ENCODE results near the gene PPIP5K1.

The PPIP5K1 gene

DNA sequence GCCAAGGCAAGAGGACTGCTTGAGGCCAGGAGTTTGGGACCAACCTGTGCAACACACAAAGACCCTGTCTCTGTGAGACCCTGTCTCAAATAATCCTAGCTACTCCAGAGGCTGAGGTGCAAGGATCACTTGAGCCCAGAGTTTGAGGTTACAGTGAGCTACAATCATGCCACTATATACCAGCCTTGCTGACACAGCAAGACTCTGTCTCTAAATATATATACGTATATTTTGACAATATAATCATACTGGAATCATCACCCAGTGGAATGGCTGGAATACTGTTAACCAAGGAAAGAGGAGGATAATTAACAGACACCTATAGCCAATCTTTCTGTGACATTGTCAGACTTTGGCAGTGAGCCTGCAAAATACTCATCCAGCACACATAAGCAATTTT, 81.6 kb downstream of the PPIP5K1 start:
- TF ChIP-seq ZC3H10 (CRISPR knock-in tag; IDR thresholded peaks at IDR 0.05) (no peak), GLIS3 (CRISPR knock-in tag; IDR thresholded peaks at IDR 0.05) (no peak), ZNF8 (CRISPR knock-in tag; IDR thresholded peaks at IDR 0.05) (no peak), TOX (CRISPR knock-in tag; IDR thresholded peaks at IDR 0.05; ENCODE audit: borderline replicate concordance) (no peak), CSDC2 (CRISPR knock-in tag; IDR thresholded peaks at IDR 0.05) (no peak), SNAI2 (CRISPR knock-in tag; IDR thresholded peaks at IDR 0.05) (no peak), ZFP3 (CRISPR knock-in tag; IDR thresholded peaks at IDR 0.05) (no peak), ZNF565 (CRISPR knock-in tag; conservative IDR thresholded peaks at IDR 0.05; ENCODE audit: low read depth) (no peak), ARNTL (CRISPR knock-in tag; IDR thresholded peaks at IDR 0.05; ENCODE audit: borderline replicate concordance, low read depth) (no peak), TCF4 (CRISPR knock-in tag; IDR thresholded peaks at IDR 0.05; ENCODE audit: borderline replicate concordance) (no peak), ZFP30 (CRISPR knock-in tag; IDR thresholded peaks at IDR 0.05) (no peak), OSR1 (CRISPR knock-in tag; IDR thresholded peaks at IDR 0.05) (no peak), ISL1 (CRISPR knock-in tag; IDR thresholded peaks at IDR 0.05) (no peak), ESRRG (CRISPR knock-in tag; IDR thresholded peaks at IDR 0.05) (no peak), RARB (CRISPR knock-in tag; IDR thresholded peaks at IDR 0.05) (no peak), PPARA (CRISPR knock-in tag; IDR thresholded peaks at IDR 0.05; ENCODE audit: borderline replicate concordance) (no peak), BACH2 (CRISPR knock-in tag; IDR thresholded peaks at IDR 0.05; ENCODE audit: borderline replicate concordance) (no peak)
- TF ChIP-seq, protein P1, sequence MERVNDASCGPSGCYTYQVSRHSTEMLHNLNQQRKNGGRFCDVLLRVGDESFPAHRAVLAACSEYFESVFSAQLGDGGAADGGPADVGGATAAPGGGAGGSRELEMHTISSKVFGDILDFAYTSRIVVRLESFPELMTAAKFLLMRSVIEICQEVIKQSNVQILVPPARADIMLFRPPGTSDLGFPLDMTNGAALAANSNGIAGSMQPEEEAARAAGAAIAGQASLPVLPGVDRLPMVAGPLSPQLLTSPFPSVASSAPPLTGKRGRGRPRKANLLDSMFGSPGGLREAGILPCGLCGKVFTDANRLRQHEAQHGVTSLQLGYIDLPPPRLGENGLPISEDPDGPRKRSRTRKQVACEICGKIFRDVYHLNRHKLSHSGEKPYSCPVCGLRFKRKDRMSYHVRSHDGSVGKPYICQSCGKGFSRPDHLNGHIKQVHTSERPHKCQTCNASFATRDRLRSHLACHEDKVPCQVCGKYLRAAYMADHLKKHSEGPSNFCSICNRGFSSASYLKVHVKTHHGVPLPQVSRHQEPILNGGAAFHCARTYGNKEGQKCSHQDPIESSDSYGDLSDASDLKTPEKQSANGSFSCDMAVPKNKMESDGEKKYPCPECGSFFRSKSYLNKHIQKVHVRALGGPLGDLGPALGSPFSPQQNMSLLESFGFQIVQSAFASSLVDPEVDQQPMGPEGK (CRISPR knock-in tag; IDR thresholded peaks at IDR 0.05; ENCODE audit: borderline replicate concordance), result no peak
- TF ChIP-seq, protein P2, sequence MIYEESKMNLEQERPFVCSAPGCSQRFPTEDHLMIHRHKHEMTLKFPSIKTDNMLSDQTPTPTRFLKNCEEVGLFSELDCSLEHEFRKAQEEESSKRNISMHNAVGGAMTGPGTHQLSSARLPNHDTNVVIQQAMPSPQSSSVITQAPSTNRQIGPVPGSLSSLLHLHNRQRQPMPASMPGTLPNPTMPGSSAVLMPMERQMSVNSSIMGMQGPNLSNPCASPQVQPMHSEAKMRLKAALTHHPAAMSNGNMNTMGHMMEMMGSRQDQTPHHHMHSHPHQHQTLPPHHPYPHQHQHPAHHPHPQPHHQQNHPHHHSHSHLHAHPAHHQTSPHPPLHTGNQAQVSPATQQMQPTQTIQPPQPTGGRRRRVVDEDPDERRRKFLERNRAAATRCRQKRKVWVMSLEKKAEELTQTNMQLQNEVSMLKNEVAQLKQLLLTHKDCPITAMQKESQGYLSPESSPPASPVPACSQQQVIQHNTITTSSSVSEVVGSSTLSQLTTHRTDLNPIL (CRISPR knock-in tag; IDR thresholded peaks at IDR 0.05; ENCODE audit: low read depth), result no peak
- TF ChIP-seq, protein P3, sequence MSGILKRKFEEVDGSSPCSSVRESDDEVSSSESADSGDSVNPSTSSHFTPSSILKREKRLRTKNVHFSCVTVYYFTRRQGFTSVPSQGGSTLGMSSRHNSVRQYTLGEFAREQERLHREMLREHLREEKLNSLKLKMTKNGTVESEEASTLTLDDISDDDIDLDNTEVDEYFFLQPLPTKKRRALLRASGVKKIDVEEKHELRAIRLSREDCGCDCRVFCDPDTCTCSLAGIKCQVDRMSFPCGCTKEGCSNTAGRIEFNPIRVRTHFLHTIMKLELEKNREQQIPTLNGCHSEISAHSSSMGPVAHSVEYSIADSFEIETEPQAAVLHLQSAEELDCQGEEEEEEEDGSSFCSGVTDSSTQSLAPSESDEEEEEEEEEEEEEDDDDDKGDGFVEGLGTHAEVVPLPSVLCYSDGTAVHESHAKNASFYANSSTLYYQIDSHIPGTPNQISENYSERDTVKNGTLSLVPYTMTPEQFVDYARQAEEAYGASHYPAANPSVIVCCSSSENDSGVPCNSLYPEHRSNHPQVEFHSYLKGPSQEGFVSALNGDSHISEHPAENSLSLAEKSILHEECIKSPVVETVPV (CRISPR knock-in tag; IDR thresholded peaks at IDR 0.05), result no peak
- no peak for ATAC-seq

DNA sequence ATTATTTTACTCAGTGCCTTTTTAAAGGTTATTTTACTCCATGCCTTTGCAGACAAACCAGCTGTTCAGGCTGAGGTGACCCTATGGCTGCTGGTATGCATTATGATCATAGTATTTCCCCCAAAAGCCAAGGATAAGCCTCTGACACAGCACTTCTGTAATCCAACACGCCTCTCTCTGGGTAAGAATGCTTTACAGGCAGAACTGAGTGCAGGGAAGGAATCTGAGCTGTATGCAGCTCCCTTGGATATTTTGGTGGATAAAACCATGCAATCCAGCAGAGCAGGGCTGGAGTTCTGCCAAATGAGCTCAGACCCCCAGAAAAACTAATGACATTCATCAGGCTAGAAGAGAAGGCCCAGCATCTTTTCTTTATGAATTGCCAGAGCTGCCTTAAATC, 84.3 kb downstream of the PPIP5K1 start:
- ATAC-seq, result no peak
- TF ChIP-seq ISL1 (CRISPR knock-in tag; IDR thresholded peaks at IDR 0.05) (no peak), TOX (CRISPR knock-in tag; IDR thresholded peaks at IDR 0.05; ENCODE audit: borderline replicate concordance) (no peak), GLIS3 (CRISPR knock-in tag; IDR thresholded peaks at IDR 0.05) (no peak), OSR1 (CRISPR knock-in tag; IDR thresholded peaks at IDR 0.05) (no peak), ZNF565 (CRISPR knock-in tag; conservative IDR thresholded peaks at IDR 0.05; ENCODE audit: low read depth) (no peak), TCF4 (CRISPR knock-in tag; IDR thresholded peaks at IDR 0.05; ENCODE audit: borderline replicate concordance) (no peak), ZFP30 (CRISPR knock-in tag; IDR thresholded peaks at IDR 0.05) (no peak), ARNTL (CRISPR knock-in tag; IDR thresholded peaks at IDR 0.05; ENCODE audit: borderline replicate concordance, low read depth) (no peak), ESRRG (CRISPR knock-in tag; IDR thresholded peaks at IDR 0.05) (no peak), RARB (CRISPR knock-in tag; IDR thresholded peaks at IDR 0.05) (no peak), BACH2 (CRISPR knock-in tag; IDR thresholded peaks at IDR 0.05; ENCODE audit: borderline replicate concordance) (no peak), PPARA (CRISPR knock-in tag; IDR thresholded peaks at IDR 0.05; ENCODE audit: borderline replicate concordance) (no peak), CSDC2 (CRISPR knock-in tag; IDR thresholded peaks at IDR 0.05) (no peak), ZNF8 (CRISPR knock-in tag; IDR thresholded peaks at IDR 0.05) (no peak)
- TF ChIP-seq, protein P2 (CRISPR knock-in tag; IDR thresholded peaks at IDR 0.05; ENCODE audit: low read depth), result no peak
- TF ChIP-seq, protein P4, sequence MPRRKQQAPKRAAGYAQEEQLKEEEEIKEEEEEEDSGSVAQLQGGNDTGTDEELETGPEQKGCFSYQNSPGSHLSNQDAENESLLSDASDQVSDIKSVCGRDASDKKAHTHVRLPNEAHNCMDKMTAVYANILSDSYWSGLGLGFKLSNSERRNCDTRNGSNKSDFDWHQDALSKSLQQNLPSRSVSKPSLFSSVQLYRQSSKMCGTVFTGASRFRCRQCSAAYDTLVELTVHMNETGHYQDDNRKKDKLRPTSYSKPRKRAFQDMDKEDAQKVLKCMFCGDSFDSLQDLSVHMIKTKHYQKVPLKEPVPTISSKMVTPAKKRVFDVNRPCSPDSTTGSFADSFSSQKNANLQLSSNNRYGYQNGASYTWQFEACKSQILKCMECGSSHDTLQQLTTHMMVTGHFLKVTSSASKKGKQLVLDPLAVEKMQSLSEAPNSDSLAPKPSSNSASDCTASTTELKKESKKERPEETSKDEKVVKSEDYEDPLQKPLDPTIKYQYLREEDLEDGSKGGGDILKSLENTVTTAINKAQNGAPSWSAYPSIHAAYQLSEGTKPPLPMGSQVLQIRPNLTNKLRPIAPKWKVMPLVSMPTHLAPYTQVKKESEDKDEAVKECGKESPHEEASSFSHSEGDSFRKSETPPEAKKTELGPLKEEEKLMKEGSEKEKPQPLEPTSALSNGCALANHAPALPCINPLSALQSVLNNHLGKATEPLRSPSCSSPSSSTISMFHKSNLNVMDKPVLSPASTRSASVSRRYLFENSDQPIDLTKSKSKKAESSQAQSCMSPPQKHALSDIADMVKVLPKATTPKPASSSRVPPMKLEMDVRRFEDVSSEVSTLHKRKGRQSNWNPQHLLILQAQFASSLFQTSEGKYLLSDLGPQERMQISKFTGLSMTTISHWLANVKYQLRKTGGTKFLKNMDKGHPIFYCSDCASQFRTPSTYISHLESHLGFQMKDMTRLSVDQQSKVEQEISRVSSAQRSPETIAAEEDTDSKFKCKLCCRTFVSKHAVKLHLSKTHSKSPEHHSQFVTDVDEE (CRISPR knock-in tag; IDR thresholded peaks at IDR 0.05), result no peak
- TF ChIP-seq, protein P5, sequence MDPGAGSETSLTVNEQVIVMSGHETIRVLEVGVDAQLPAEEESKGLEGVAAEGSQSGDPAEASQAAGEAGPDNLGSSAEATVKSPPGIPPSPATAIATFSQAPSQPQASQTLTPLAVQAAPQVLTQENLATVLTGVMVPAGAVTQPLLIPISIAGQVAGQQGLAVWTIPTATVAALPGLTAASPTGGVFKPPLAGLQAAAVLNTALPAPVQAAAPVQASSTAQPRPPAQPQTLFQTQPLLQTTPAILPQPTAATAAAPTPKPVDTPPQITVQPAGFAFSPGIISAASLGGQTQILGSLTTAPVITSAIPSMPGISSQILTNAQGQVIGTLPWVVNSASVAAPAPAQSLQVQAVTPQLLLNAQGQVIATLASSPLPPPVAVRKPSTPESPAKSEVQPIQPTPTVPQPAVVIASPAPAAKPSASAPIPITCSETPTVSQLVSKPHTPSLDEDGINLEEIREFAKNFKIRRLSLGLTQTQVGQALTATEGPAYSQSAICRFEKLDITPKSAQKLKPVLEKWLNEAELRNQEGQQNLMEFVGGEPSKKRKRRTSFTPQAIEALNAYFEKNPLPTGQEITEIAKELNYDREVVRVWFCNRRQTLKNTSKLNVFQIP (CRISPR knock-in tag; IDR thresholded peaks at IDR 0.05; ENCODE audit: borderline replicate concordance, low read depth), result no peak
- TF ChIP-seq, protein P3 (CRISPR knock-in tag; IDR thresholded peaks at IDR 0.05), result no peak
